Mesenchymal stem cell (in vitro differentiated cells and primary cell): Measurements from ENCODE around the gene PI4K2A.

Experiments used
- DNase-seq: peaks from one replicate; pipeline ENCODE4 v3.0.0-alpha.2; 2013
- H2AFZ ChIP-seq: one replicate; pipeline ENCODE4 v1.6.1; 2013; ENCODE audit warnings: low read depth, mild to moderate bottlenecking, control low read depth, inconsistent platforms, low read length, moderate library complexity
- H2AK5ac ChIP-seq: 2 replicates; pipeline ENCODE4 v1.6.1; 2013; ENCODE audit warnings: low read length, moderate library complexity, mild to moderate bottlenecking, inconsistent platforms; ENCODE audit not compliant: severe bottlenecking
- H2BK120ac ChIP-seq: one replicate; pipeline ENCODE4 v1.6.1; 2013; ENCODE audit warnings: low read depth, mild to moderate bottlenecking, inconsistent platforms, low read length, moderate library complexity
- H2BK12ac ChIP-seq, 2 experiments: one replicate each; pipeline ENCODE4 v1.6.1; 2013; ENCODE audit warnings: inconsistent platforms in 2 of 2, low read length in 2 of 2, mild to moderate bottlenecking in 2 of 2, moderate library complexity in 2 of 2, control low read depth in 1 of 2
- H2BK15ac ChIP-seq: one replicate; pipeline ENCODE4 v1.6.1; 2013; ENCODE audit warnings: mild to moderate bottlenecking, low read depth, inconsistent platforms; ENCODE audit not compliant: poor library complexity, severe bottlenecking
- H2BK5ac ChIP-seq: 2 replicates; pipeline ENCODE4 v1.6.1; 2013; ENCODE audit warnings: low read depth, mild to moderate bottlenecking, low read length, control low read depth, inconsistent platforms; ENCODE audit not compliant: poor library complexity, severe bottlenecking
- H3K14ac ChIP-seq, 2 experiments: one replicate each; pipeline ENCODE4 v1.6.1; 2013; ENCODE audit warnings: inconsistent platforms in 2 of 2, low read length in 2 of 2, control low read depth in 1 of 2, mild to moderate bottlenecking in 1 of 2, moderate library complexity in 1 of 2
- H3K18ac ChIP-seq, 2 experiments: one replicate each; pipeline ENCODE4 v1.6.1; 2013; ENCODE audit warnings: inconsistent platforms in 2 of 2, low read length in 2 of 2, control low read depth in 1 of 2, low read depth in 1 of 2, mild to moderate bottlenecking in 1 of 2
- H3K23ac ChIP-seq, 2 experiments: one replicate each; pipeline ENCODE4 v1.6.1; 2013; ENCODE audit warnings: inconsistent platforms in 2 of 2, low read length in 2 of 2, mild to moderate bottlenecking in 2 of 2, moderate library complexity in 2 of 2, control low read depth in 1 of 2
- H3K27ac ChIP-seq: 2 replicates; pipeline ENCODE4 v1.5.1; 2013; ENCODE audit warnings: mild to moderate bottlenecking, moderate library complexity, low read length, control low read depth, inconsistent platforms; ENCODE audit not compliant: poor library complexity, severe bottlenecking
- H3K27me3 ChIP-seq, 2 experiments: 2 replicates each; pipeline versions ENCODE4 v1.6.1 to v1.7.0; 2013; ENCODE audit warnings: low read length in 2 of 2, mild to moderate bottlenecking in 2 of 2, moderate library complexity in 2 of 2, control low read depth in 1 of 2, inconsistent platforms in 1 of 2; ENCODE audit not compliant: control insufficient read depth in 1 of 2, insufficient read depth in 1 of 2
- H3K36me3 ChIP-seq, 2 experiments: 2 replicates each; pipeline versions ENCODE4 v1.6.1 to v1.7.0; 2013; ENCODE audit warnings: low read length in 2 of 2, control low read depth in 1 of 2, inconsistent platforms in 1 of 2, low read depth in 1 of 2, mild to moderate bottlenecking in 1 of 2; ENCODE audit not compliant: insufficient read depth in 2 of 2, control insufficient read depth in 1 of 2
- H3K4ac ChIP-seq, 2 experiments: one replicate each; pipeline ENCODE4 v1.6.1; 2013; ENCODE audit warnings: inconsistent platforms in 2 of 2, low read length in 2 of 2, mild to moderate bottlenecking in 2 of 2, moderate library complexity in 2 of 2, control low read depth in 1 of 2, low read depth in 1 of 2
- H3K4me1 ChIP-seq: 2 replicates; pipeline ENCODE4 v1.6.1; 2013; ENCODE audit warnings: low read depth, low read length, control low read depth; ENCODE audit not compliant: control insufficient read depth, insufficient read depth
- H3K4me2 ChIP-seq: 2 replicates; pipeline ENCODE4 v1.6.1; 2013; ENCODE audit warnings: low read length, mild to moderate bottlenecking, inconsistent platforms; ENCODE audit not compliant: poor library complexity, severe bottlenecking
- H3K4me3 ChIP-seq, 2 experiments: 2 replicates each; pipeline versions ENCODE4 v1.5.1 to v1.7.0; 2013; ENCODE audit warnings: low read length in 2 of 2, mild to moderate bottlenecking in 2 of 2, control low read depth in 1 of 2, low read depth in 1 of 2; ENCODE audit not compliant: insufficient read depth in 1 of 2
- H3K79me1 ChIP-seq: replicated peaks from 2 replicates; pipeline ENCODE4 v1.6.1; 2013; ENCODE audit warnings: mild to moderate bottlenecking, control low read depth, low read length, inconsistent platforms; ENCODE audit not compliant: poor library complexity, severe bottlenecking
- H3K9ac ChIP-seq: 2 replicates; pipeline ENCODE4 v1.7.0; 2013; ENCODE audit warnings: mild to moderate bottlenecking, low read length, moderate library complexity
- H3K9me3 ChIP-seq: 2 replicates; pipeline ENCODE4 v1.7.0; 2013; ENCODE audit warnings: mild to moderate bottlenecking, low read length; ENCODE audit not compliant: control insufficient read depth
- H4K8ac ChIP-seq: one replicate; pipeline ENCODE4 v1.6.1; 2013; ENCODE audit warnings: inconsistent platforms, mild to moderate bottlenecking, low read length, moderate library complexity
- H4K91ac ChIP-seq: one replicate; pipeline ENCODE4 v1.6.1; 2013; ENCODE audit warnings: mild to moderate bottlenecking, low read length, inconsistent platforms
- WGBS: methylation state at CpG from one replicate; pipeline ENCODE4 v1.1.7; 2013; ENCODE audit warnings: mixed read lengths; 5-methylcytosine and 5-hydroxymethylcytosine counted together

Gene PI4K2A

GRCh38 chr10:97631098-97631497, 9.4 kb upstream of the PI4K2A start:
- no peaks in the 10 kb centered on the region for H3K9me3 ChIP-seq
- no peak overlapping the region for H3K4me3 ChIP-seq
- peaks cover 10% of the 10 kb centered on the region for H3K79me1 ChIP-seq
- H3K23ac ChIP-seq: no peak overlapping the region
- peaks cover 3% of the 10 kb centered on the region for H3K4me1 ChIP-seq
- H2BK5ac ChIP-seq: no peak overlapping the region
- H3K27ac ChIP-seq: no peak overlapping the region
- H4K8ac ChIP-seq: no peak overlapping the region
- H2AK5ac ChIP-seq: no peak overlapping the region
- H3K9ac ChIP-seq: no peak overlapping the region
- no peak overlapping the region for H2BK15ac ChIP-seq
- H3K14ac ChIP-seq: no peak overlapping the region
- no peak overlapping the region for H3K4me2 ChIP-seq
- H3K27me3 ChIP-seq: no peaks in the 10 kb centered on the region
- H2BK120ac ChIP-seq: no peak overlapping the region
- no peak overlapping the region for H2BK12ac ChIP-seq
- no peak overlapping the region for H3K4ac ChIP-seq
- H3K18ac ChIP-seq: no peak overlapping the region
- no peak overlapping the region for H4K91ac ChIP-seq
- H3K36me3 ChIP-seq: no peaks in the 10 kb centered on the region
- no peak overlapping the region for H2AFZ ChIP-seq
- peak; percentile 39 for DNase-seq

GRCh38 chr10:97632949-97633884, 7.3 kb upstream of the PI4K2A start, which contains the start of gene MORN4:
TSS of gene MORN4 (minus strand) at chr10:97633500. CDS start at chr10:97619653, 13,847 bp downstream.
- H2BK5ac ChIP-seq: peak within 1 kb of the TSS; percentile 36
- peaks cover 3% of the 10 kb centered on the region for H3K4me1 ChIP-seq
- peak within 1 kb of the TSS; percentile 42 to 92 for H2BK12ac ChIP-seq
- no peaks in the 10 kb centered on the region for H3K27me3 ChIP-seq
- H3K4me3 ChIP-seq: peak within 1 kb of the TSS; percentile 90 to 95
- DNase-seq: peak; percentile 93
- H2BK120ac ChIP-seq: peak within 1 kb of the TSS; percentile 27
- peak within 1 kb of the TSS; percentile 44 for H4K91ac ChIP-seq
- peak within 1 kb of the TSS; percentile 95 for H3K4me2 ChIP-seq
- H3K9me3 ChIP-seq: no peaks in the 10 kb centered on the region
- peak within 1 kb of the TSS; percentile 0 to 81 for H3K4ac ChIP-seq
- peaks cover 10% of the 10 kb centered on the region for H3K79me1 ChIP-seq
- 4% methylated on average over 60 of the region's 62 CpGs for WGBS
- no peak within 1 kb of the TSS for H2AK5ac ChIP-seq
- H3K23ac ChIP-seq: peak within 1 kb of the TSS in 1 of 2 experiments; percentile 79
- H4K8ac ChIP-seq: peak within 1 kb of the TSS; percentile 95
- H3K27ac ChIP-seq: no peak within 1 kb of the TSS
- H2BK15ac ChIP-seq: peak within 1 kb of the TSS; percentile 62
- no peaks in the 10 kb centered on the region for H3K36me3 ChIP-seq
- H3K9ac ChIP-seq: peak within 1 kb of the TSS; percentile 89
- H3K18ac ChIP-seq: peak within 1 kb of the TSS; percentile 80 to 86
- peak within 1 kb of the TSS in 1 of 2 experiments; percentile 89 for H3K14ac ChIP-seq
- H2AFZ ChIP-seq: peak within 1 kb of the TSS; percentile 99

GRCh38 chr10:97633921-97634320, 6.5 kb upstream of the PI4K2A start:
- Histone ChIP-seq H4K8ac (peak overlapping the region; percentile 95), H3K4ac (peak overlapping the region in 1 of 2 experiments; percentile 21), H2AFZ (peak overlapping the region; percentile 43), H3K4me1 (peaks cover 3% of the 10 kb centered on the region), H3K23ac (no peak overlapping the region), H2AK5ac (no peak overlapping the region), H2BK120ac (no peak overlapping the region), H3K27ac (no peak overlapping the region), H3K27me3 (no peaks in the 10 kb centered on the region), H3K79me1 (peaks cover 10% of the 10 kb centered on the region), H2BK12ac (no peak overlapping the region), H3K9ac (peak overlapping the region; percentile 89), H3K18ac (no peak overlapping the region), H3K9me3 (no peaks in the 10 kb centered on the region), H3K4me2 (no peak overlapping the region), H2BK5ac (no peak overlapping the region), H2BK15ac (no peak overlapping the region), H4K91ac (no peak overlapping the region), H3K36me3 (no peaks in the 10 kb centered on the region), H3K4me3 (peak overlapping the region in 1 of 2 experiments; percentile 95), H3K14ac (no peak overlapping the region)
- WGBS: 96% methylated on average over 8 of the region's 8 CpGs
- no peak for DNase-seq

GRCh38 chr10:97635577-97635976, 4.9 kb upstream of the PI4K2A start:
- no peak overlapping the region for H3K14ac ChIP-seq
- no peaks in the 10 kb centered on the region for H3K9me3 ChIP-seq
- no CpG with 5 or more reads among the region's 1 CpG for WGBS
- H3K4ac ChIP-seq: no peak overlapping the region
- H3K4me3 ChIP-seq: no peak overlapping the region
- H4K8ac ChIP-seq: no peak overlapping the region
- H3K23ac ChIP-seq: no peak overlapping the region
- no peak overlapping the region for H2BK5ac ChIP-seq
- H3K27ac ChIP-seq: no peak overlapping the region
- H3K4me2 ChIP-seq: no peak overlapping the region
- H4K91ac ChIP-seq: no peak overlapping the region
- H3K9ac ChIP-seq: no peak overlapping the region
- no peaks in the 10 kb centered on the region for H3K27me3 ChIP-seq
- no peak overlapping the region for H2AK5ac ChIP-seq
- H2BK120ac ChIP-seq: no peak overlapping the region
- H2AFZ ChIP-seq: no peak overlapping the region
- no peak overlapping the region for H2BK15ac ChIP-seq
- no peak for DNase-seq
- H3K36me3 ChIP-seq: no peaks in the 10 kb centered on the region
- peaks cover 2% of the 10 kb centered on the region for H3K4me1 ChIP-seq
- no peak overlapping the region for H3K18ac ChIP-seq
- peaks cover 10% of the 10 kb centered on the region for H3K79me1 ChIP-seq
- no peak overlapping the region for H2BK12ac ChIP-seq
